Keratinocyte (primary cell): ENCODE data around the gene NR1I3.

Experiments
- CTCF ChIP-seq, 3 experiments: IDR thresholded peaks in 1 of 3; conservative IDR thresholded peaks in 1 of 3; optimal IDR thresholded peaks in 1 of 3; 2 replicates in 2 of 3; 3 replicates in 1 of 3; pipeline versions ENCODE3 to v1.5.1; 2011; ENCODE audit warnings: low read length in 3 of 3, mild to moderate bottlenecking in 3 of 3, moderate library complexity in 2 of 3, control low read depth in 1 of 3, inconsistent platforms in 1 of 3; ENCODE audit not compliant: insufficient read depth in 2 of 3; ENCODE audit errors: extremely low read depth in 1 of 3
- EZH2 ChIP-seq: IDR thresholded peaks from one replicate; pipeline ENCODE4 v1.6.1; 2012; ENCODE audit warnings: inconsistent platforms, mild to moderate bottlenecking, low read length, moderate library complexity

- TF ChIP-seq CTCF (optimal IDR thresholded peaks at IDR 0.05 in 1 of 3, IDR thresholded peaks at IDR 0.05 in 1 of 3, conservative IDR thresholded peaks at IDR 0.05 in 1 of 3; ENCODE audit: extremely low read depth in 1 of 3, insufficient read depth in 2 of 3, low read length in 3 of 3) (no peak), EZH2 (no peak)
These were observed 21.8 kb upstream of the NR1I3 start for GRCh38 chr1:161259765-161260164.
